NCI-H82 treated with DMSO at 0.1 percent for 48 hours (cell line): ENCODE results near the gene SYNCRIP.
A peak's percentile ranks its signal among the peaks of the same experiment; 100 is the strongest.
"Not testable (repeated sequence)": the region's sequence is repeated elsewhere in the genome, so short reads cannot be mapped to it uniquely, and the experiment has no call there.

Experiments
- DNase-seq: peaks from one replicate; lab custom pipeline; 2025; ENCODE audit not compliant: unreplicated experiment; lab: John Stamatoyannopoulos, UW

Gene SYNCRIP

GRCh38 chr6:85642774-85643536, at the start of gene SYNCRIP:
Gene SYNCRIP (minus strand): TSS chr6:85642886. CDS start chr6:85641439, 1,447 bp downstream.
- peak; percentile 80 for DNase-seq

- no peak for DNase-seq
Measured at GRCh38 chr6:85691478-85691877, 48.8 kb upstream of the SYNCRIP start.

GRCh38 chr6:85690071-85690470, 47.4 kb upstream of the SYNCRIP start:
- DNase-seq: no peak

GRCh38 chr6:85685713-85686112, 43.0 kb upstream of the SYNCRIP start:
- DNase-seq: no peak

GRCh38 chr6:85684809-85685171, 42.1 kb upstream of the SYNCRIP start:
- DNase-seq: no peak

GRCh38 chr6:85684133-85684808, 41.6 kb upstream of the SYNCRIP start:
- no peak for DNase-seq

GRCh38 chr6:85681899-85682298, 39.2 kb upstream of the SYNCRIP start:
- DNase-seq: not testable (repeated sequence)

- DNase-seq: no peak
Measured at GRCh38 chr6:85680388-85680787, 37.7 kb upstream of the SYNCRIP start.

- DNase-seq: no peak
Measured at GRCh38 chr6:85679445-85680123, 36.9 kb upstream of the SYNCRIP start.

- peak; percentile 96 for DNase-seq
Measured at GRCh38 chr6:85678602-85679444, 36.1 kb upstream of the SYNCRIP start.

GRCh38 chr6:85678026-85678601, 35.4 kb upstream of the SYNCRIP start:
- no peak for DNase-seq

- DNase-seq: no peak
Measured at GRCh38 chr6:85677234-85677956, 34.7 kb upstream of the SYNCRIP start.

- no peak for DNase-seq
Measured at GRCh38 chr6:85676086-85676729, 33.5 kb upstream of the SYNCRIP start.

GRCh38 chr6:85675030-85675819, 32.5 kb upstream of the SYNCRIP start:
- no peak for DNase-seq

GRCh38 chr6:85674604-85675003, 31.9 kb upstream of the SYNCRIP start:
- DNase-seq: no peak

GRCh38 chr6:85673198-85674139, 30.8 kb upstream of the SYNCRIP start:
- DNase-seq: no peak

GRCh38 chr6:85672623-85673022, 29.9 kb upstream of the SYNCRIP start:
- DNase-seq: no peak

GRCh38 chr6:85672050-85672449, 29.4 kb upstream of the SYNCRIP start:
- DNase-seq: no peak
